Subcutaneous adipose tissue (tissue), 4 donors: Measurements from ENCODE around the gene CARD14. TPM values are rescaled to one million over a fixed set of nuclear protein-coding genes. Genes with fewer than 3 reads are reported as not detected.

Experiments used
- CTCF ChIP-seq: fragments of 450-650 bp; IDR thresholded peaks from one replicate; pipeline ENCODE4 v1.5.1; 2016; ENCODE audit warnings: low read depth, mild to moderate bottlenecking, control low read depth, antibody characterized with exemption, moderate library complexity
- total RNA-seq, 4 donors: library from RNA; depleted of rRNA; stranded (reverse); fragments of >200 nt; gene quantifications; one replicate each; pipeline ENCODE4 v1.1.0, GENCODE V29; 2016

Gene CARD14
- total RNA-seq, 4 donors from 2014 or later: 0.34 to 1.3 TPM; not detected in 2

GRCh38 chr17:80168371-80168770 lies 1.5 kb upstream of the CARD14 start:
- TF ChIP-seq CTCF: no peak

GRCh38 chr17:80169107-80169506 lies 723 bp upstream of the CARD14 start:
- no peak for TF ChIP-seq CTCF

- TF ChIP-seq CTCF: no peak
These were observed 1.9 kb downstream of the CARD14 start for GRCh38 chr17:80171681-80172080.

- TF ChIP-seq CTCF: no peak
These were observed 3.3 kb downstream of the CARD14 start for GRCh38 chr17:80173126-80173525.

- no peak for TF ChIP-seq CTCF
These were observed 4.1 kb downstream of the CARD14 start for GRCh38 chr17:80173916-80174315.

- no peak for TF ChIP-seq CTCF
These were observed 6.9 kb downstream of the CARD14 start for GRCh38 chr17:80176757-80177156.

- no peak for TF ChIP-seq CTCF
These were observed 8.3 kb downstream of the CARD14 start for GRCh38 chr17:80177986-80178595.
